Medulla oblongata (tissue), 1 donor: ENCODE results near the gene SPINK4.
A peak's percentile ranks its signal among the peaks of the same experiment; 100 is the strongest.

Experiments
- DNase-seq: peaks from one replicate; pipeline ENCODE4 v3.0.0-alpha.2; 2015; ENCODE audit errors: extremely low spot score

The SPINK4 gene

DNA sequence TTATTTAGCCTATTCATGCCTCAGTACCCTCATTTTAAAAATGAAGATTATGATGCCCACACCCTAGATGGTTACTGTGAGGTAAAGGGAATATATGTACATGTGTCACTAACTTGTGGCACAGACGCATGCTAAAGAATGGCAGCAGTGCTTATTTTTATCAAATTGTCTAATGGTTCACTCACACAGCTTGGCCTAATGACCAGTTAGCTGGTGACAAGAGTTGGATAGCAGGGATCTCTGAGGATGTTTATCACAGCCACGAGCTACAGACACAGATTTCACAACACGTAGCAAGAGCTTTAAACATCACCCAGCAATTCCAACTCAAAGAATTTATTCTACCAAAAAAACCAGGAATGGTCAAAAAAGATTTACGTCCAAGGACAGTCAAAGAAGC lies 17.3 kb downstream of the SPINK4 start:
- DNase-seq, result no peak

DNA sequence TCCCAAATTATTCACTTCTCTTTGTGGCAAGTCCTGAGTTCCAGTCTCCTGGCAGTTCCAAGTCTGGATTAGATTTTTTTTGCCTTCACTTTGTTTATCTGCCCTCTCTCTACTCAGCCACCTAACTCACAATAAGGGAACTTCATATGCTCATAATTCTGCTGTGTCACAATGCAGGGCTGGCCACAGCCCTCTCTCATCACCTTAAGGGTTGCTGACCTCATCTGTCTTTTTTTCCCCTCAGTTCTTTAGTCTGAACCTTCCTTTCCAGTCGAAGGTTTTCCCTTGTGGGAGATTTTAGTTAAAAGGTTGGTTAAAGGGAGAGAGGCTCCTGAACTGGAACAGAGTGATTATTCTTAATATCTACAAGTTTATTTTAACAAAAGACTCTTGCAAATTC lies 20.4 kb downstream of the SPINK4 start:
- DNase-seq, result no peak

DNA sequence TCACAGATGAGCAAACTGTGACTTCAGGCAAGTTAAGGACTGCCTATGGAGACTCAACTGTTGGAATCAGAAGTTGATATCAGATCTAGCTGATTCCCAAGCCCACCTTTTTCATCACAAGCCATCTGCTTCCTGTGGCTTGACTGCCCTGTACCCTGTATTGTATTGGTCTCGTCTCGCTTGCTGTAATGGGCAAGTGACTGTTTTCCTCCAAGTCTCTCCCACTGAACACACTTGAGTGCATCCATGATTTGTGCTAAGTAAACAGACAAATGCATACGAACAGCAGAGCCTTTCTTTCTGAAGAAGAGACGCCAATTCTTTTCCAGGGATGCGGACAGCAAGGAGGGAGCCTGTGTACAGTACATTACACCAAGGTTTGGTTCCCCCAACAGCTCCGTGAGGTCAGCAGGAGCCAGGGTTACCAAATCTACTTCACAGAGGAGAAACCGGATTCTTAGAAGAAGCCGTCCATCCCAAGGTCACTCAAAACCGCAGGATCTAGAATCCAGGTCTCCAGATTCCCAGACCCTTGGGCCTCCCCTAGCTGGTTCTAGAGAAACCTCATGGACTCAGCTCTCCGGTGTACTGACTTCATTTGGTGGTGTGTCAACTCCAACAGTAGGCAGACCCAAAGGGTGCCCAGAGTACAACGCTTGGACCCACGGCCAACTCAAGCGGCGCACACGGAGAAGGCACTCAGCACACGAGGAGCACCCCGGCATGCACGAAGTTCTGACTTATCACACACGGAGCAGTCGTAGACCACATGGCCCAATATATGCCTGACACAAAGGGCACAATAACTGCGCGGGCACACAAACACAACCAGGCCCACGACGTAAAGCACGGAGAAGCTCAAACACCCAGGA lies 23.4 kb downstream of the SPINK4 start:
- DNase-seq, result peak; percentile 53

DNA sequence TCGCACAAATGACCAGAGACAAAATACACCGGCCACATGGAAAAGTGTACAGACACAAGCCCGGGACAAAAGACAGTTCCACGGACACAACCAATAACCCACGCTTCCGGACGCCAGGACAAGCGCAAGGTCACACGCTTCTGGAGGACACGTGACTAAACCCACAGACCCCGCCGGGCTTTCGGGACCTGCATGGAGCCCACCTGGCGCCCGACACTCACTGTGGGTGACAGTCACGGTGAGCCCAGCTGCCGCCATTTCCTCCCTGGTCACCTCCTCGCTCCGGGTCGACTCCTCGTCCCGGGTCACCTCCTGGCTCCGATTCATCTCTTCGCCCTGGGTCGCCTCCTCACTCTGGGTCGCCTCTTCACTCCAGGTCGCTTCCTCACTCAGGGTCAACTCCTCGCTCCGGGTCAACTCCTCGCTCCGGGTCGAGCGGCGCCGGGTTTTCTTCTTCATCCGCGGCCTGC lies 24.1 kb downstream of the SPINK4 start:
- no peak for DNase-seq

DNA sequence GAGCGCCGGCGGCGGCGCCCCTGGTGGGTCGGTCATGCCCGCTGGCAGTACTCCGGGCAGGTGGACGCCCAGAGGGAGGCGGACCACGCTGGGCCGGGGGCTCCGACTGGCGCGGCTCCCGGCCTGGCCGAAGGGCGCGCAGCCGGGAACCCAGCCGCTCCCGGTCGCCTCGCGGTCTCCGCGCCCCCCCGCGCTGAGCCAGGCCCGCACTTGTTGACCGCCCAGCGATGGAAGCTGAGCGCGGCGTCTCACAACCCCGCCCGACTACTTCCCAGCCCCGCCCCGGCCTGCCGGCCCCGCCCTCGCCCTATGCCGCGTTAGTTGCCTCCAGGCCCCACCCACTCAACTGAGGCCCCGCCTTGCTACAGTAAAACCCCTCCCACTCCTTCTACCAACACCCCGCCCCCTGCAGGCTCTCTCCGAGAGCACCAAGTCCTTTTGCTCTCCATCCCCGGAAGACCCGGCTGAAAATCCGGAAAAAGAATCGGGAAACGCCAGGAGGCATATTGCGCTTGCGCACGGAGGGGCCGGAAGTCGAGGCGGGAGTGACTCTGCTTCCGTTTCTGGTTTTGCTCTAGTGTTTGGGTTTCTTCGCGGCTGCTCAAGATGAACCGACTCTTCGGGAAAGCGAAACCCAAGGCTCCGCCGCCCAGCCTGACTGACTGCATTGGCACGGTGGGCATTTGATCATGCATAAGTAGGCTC lies 24.7 kb downstream of the SPINK4 start, which contains the start of the genes BAG1 and CHMP5:
Gene BAG1, minus strand, starts transcription at position 236 of the 705 bp plus-strand sequence.
Gene CHMP5, plus strand, starts transcription at position 577 of the 705 bp plus-strand sequence. Its CDS starts 30 bp downstream, at position 607.
- peak; percentile 100 for DNase-seq

DNA sequence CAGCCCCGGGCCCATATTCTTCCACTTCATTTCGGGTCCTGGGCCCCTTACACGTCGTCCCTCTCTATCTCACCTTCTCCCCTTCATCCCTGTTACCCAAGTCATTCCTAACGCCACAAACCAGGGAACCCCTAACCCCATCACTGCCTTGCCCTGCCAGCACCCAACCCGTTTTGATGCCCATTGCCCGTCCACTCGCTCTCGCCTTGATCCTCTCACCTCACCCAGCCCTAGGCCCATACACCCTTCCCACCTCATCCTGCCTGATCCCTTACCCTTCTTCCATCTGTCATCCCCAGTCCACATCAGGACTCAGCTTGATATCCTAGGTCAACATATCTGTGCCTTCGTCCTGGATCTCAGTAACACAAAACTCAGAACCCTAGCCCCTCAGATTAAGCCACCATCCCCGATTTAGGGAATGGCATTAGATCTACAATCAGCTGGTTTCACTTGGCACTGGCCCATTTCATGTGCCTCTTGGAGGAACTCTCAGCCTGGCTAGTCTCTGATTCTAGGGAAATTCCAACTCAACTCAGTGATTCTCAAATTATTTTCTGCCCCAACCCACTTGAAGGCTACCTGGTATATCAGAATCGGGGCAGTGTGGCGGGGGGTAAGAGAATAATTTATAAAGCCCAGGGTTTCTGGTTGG lies 25.4 kb downstream of the SPINK4 start:
- peak; percentile 17 for DNase-seq

DNA sequence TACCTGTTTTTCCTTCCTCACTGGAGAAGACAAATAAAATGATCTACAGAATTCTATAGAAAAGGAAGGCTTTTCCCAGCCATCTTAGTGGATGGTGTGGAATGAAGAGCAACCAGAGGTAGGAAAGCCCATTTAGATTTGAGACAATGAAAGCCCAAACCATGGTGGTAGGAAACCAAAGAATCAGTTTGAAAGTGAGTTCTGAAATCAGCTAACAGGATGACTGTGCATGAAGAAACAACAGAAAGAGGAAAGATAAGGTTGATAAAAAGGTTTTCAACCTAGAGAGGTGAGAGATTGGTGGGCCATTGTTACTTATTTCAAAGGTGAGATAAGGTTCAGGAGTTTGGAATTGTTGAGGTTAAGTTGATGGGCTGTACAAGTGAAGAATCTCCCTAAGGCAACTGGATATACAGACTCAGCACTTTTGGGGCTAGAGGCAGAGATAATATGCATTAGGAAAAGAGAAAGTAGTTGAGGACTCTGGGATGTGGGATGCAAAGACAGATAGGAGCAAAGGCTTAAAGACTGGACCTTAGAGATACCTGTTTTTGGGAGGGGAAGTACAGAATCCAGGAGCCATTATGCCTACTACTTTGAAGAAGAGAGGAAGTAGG lies 27.3 kb downstream of the SPINK4 start:
- DNase-seq, result no peak

DNA sequence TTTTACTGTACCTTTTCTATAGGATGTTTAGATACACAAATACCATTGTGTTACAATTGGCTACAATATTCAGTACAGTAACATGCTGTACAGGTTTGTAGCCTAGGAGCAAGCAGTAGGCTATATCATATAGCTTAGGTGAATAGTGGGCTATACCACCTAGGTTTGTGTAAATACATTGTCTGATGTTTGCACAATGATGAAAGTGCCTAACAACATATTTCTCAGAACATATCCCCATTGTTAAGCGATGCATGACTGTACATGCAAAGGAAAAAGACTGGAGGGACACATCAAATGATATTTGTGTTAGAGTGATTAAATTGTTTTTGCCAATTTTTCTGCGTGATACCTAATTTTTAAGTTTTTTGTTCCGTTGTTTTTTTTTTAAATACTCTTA lies 30.2 kb downstream of the SPINK4 start:
- no peak for DNase-seq

DNA sequence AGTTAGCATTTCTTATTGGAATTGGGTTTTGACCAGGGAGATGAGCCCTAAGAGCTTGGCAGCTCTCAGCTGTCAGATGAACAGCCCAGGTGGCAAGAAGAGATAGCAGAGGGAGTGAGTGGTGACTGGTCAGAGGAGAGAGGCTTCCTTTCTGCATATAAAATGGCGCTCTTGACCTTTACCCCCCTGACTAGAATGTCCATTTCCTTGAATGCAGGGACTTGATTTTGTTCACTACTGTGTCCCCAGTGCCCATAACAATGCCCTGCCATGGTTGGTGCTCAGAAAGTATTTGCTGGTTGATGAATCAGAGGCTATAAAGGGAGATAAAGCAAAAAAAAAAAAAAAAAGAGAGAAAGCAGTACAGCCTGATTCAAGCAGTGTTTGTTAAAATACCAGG lies 32.1 kb downstream of the SPINK4 start:
- no peak for DNase-seq

DNA sequence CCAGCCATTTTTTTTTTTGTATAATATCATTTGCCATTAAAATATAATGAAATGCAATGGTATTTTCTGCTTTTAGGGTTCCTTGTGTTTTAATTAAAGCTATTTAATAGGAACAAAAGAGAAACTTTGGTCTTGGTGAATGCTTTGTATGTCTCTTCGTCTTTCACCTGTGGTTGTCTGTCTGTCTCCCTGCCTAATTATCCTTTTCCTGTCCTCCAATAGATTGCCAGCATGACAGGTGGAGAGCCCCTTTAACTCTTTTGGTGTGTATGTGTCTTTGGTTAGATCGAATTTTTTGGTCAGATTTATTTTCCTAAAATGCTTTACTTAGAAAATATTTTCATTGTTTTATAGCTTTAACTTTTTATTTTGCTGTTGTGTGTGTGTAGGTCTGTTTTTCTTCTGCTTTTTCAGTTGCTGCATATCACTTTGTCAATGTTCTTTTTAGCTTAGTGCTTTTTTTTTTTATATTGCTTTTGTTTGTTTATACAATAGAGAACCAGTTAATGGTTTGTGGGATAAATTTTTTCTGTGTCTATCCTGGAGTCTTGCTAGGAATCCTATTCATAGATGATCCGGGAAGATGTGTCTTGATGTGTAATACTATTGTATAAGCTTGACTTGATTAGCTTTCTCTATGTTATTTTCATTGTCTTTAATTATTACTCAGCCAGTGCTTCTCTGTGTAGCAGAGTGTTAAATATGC lies 33.5 kb downstream of the SPINK4 start:
- DNase-seq, result no peak

DNA sequence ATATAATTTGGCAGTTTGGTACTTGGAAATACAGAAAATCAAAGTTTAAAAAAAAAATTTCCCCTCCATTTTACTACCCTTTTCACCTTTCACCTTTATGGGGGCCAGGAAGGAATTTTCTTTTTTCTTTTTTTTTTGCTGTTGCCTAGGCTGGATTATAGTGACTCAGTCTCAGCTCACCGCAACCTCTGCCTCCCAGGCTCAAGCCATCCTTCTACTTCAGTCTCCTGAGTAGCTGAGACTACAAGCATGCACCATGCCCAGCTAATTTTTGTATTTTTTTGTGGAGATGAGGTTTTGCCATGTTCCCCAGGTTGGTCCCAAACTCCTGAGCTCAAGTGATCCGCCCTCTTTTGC lies 34.0 kb downstream of the SPINK4 start:
- DNase-seq, result no peak

DNA sequence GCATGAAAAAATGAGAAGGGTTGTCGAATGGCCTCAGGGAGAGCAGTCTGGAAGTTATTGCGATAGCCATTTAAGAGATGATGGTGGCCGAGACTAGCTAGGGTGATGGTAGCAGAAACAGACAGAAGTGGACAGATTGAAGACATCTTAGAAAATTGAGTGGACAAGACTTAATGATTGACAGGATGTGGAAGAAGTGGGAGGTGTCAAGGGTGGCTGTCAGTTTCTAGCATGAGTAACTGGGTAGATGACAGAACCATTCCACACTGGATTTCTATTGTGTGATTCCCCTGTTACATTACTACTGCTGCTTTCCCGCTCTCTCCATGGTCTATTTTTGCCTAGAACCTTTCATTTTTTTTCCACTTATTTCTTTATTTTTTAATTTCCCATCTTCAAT lies 37.5 kb downstream of the SPINK4 start:
- DNase-seq, result no peak

DNA sequence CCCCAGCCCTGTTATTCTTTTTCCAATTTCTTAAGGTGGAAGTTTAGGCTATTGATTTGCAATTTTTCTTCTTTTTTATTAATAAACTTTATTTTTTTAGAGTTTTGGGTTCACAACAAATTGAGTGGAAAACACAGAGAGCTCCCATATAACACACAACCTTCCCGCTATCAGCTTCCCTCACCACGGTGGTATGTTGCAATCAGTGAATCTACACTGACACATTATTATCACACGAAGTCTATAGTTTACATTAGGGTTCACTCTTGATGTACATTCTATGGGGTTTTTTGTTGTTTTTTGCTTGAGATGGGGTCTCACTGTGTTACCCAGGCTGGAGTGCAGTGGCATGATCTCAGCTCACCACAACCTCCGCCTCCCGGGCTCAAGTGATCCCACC lies 45.5 kb downstream of the SPINK4 start:
- no peak for DNase-seq

DNA sequence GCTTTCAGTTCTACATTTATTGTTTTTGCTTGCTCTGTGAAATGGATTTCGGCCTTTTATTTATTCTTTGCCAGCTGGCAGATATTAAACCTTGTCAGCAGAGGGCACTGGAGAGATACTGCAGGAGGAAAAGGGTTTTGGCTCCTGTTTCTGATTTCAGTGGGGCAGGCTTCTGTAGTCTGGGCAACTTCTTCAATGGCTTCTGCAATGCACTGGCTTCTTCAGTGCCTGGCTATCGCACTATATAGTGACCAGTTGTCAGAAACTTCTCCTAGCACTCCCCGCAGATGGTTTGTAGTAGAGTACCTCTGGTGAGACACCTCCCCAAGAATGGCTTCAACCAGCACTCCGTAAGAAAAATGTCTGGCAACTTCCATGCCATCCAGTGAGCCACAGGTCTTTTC lies 47.1 kb downstream of the SPINK4 start:
- peak; percentile 88 for DNase-seq

DNA sequence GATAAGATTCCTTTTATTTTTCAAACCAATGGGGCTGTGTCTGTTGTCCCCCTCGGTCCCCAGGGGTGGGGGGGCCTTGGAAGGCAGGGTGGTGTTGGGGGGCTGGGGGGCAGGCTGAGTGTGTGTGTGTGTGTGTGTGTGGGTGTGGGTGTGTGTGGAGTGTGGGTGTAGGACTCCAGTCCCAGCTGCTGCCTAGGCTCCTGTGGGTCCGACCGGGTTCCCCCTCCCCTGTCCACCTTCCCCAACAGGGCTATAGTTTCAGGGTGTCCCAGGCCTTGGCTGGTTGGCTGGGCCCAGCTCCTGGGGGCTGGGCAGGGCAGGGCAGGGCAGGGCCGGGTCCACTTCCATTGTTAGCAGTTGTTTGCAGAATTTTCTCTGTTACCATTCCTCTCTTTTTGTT lies 48.3 kb downstream of the SPINK4 start:
- no peak for DNase-seq

DNA sequence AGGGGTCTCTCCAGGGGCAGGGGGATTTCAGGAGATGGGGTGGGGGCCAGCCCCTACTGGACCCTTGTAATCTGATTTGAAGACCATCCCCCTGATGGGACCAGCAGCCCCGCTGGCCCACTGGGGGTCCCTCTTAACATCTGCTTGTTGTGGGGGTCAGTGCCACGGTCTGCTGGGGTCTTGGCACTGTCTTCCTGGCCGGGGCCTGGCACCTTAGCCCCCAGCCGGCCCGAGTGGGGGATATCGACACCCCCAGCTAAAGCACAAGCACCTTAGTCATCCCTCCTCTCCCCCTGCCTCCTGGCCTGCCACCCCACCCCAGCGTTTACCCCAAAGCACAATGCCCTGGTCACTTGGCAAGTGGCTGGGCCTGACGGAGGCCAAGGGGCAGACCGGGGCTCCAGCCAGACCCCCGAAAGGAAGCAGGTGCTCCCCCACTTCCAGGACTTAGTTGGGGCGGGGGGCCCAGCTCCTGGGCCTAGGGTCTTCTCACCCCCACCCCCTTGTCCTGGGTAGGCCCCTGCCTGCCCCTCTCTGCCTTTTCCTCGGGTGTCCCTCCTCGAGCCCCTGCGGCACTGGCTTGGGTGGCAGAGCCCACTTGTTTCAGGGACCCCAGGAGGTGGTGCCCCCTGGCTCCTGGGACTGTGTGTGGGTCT lies 49.0 kb downstream of the SPINK4 start:
- no peak for DNase-seq

DNA sequence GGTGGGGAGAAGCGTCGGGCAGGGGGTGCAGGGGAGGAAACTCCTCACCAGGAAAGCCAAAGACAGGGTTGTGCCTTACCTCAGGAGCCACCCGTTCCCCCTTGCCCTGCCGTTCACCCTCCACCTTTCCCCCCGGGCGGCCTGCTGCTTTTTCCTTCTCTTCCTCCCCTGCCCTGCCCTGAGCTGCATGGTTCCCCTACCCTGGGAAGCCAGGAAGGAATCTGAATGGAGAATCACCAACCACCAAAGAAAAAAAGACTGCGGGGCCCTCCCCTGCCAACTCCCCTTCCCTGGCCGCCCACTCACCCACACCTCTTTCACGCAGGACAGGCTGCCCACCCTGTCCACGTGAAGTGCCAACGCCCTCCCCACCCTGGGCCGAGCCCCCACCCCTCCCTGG lies 49.5 kb downstream of the SPINK4 start:
- no peak for DNase-seq

DNA sequence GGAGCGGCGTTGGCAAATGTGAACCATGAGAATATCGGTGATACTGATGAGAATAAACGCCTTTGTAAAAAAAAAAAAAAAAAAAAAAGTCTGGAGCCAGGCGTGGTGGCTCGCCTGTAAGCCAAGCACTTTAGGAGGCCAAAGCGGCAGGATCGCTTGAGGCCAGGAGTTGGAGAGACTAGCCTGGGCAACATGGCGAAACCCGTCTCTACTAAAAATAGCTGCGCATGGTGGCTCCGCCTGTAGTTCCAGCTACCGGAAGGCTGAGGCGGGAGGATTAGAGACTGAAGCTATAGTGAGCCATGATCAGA lies 49.9 kb downstream of the SPINK4 start:
- no peak for DNase-seq

DNA sequence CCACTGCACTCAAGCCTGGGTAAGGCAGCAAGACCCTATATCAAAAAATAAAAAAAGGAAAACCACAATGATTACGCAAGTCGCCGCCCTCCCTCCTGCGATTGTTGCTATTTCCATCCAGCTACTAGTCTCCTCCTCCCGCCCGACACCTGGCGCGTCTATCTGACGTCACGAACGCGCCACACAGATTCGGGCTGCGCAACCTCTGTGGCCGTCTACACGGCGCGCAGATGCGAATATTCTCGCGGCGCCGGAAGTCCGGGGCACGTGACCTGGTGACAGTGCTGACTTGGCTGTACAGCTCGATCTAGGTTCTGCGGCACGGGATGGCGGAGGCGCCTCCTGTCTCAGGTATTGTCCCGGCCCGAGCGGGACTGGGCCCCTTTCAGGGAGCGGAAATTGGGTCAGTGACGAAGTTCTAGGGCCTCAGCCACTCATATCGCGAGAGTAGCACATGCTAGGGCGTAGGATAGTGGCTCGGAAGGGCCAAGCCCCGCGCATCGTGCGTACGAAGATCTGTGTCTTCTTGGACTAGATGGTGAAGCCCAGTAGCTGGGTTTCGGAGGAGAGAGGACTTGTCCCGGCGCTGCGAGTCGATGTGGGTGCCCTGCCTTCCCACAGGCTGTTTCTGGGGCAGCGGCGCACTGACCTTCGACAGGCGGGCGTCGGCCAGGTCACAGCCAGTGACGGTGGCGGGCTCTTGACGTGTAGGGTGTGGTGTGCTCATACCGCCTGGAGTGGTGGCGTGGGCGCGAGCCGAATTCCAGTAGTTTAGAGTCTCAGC lies 50.5 kb downstream of the SPINK4 start, which contains the start of gene NFX1:
Gene NFX1, plus strand, starts transcription at position 270 of the 784 bp plus-strand sequence. Its CDS starts 57 bp downstream, at position 327.
- DNase-seq, result peak; percentile 98

DNA sequence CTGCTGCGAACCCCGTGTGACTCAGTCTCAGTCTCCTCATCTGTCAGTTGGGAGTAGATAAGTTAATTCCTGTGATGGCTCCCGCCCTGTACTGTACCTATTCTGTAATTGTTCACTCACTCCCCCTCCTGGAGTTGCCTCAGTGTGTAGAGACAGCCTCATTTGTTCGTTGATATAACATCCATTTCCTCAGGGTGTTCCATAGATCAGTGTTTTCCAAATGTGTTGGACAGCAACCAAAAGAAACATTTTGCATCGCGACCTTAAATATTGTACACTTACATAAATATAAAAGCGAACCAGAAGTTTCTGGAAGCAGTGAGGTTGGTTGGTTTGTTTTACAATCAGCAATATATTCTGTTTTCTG lies 51.0 kb downstream of the SPINK4 start:
- no peak for DNase-seq
